ENCODE data around the gene FAM8A1. TPM values are rescaled to one million over a fixed set of nuclear protein-coding genes. Genes with fewer than 3 reads are reported as not detected.

The FAM8A1 gene
- total and polyA plus RNA-seq, 9 of the 15 experiments (the other 6 are each of a cell fraction or from before 2014, with no cell fraction given): 4.9 to 23.6 (median 14.2) TPM

DNA sequence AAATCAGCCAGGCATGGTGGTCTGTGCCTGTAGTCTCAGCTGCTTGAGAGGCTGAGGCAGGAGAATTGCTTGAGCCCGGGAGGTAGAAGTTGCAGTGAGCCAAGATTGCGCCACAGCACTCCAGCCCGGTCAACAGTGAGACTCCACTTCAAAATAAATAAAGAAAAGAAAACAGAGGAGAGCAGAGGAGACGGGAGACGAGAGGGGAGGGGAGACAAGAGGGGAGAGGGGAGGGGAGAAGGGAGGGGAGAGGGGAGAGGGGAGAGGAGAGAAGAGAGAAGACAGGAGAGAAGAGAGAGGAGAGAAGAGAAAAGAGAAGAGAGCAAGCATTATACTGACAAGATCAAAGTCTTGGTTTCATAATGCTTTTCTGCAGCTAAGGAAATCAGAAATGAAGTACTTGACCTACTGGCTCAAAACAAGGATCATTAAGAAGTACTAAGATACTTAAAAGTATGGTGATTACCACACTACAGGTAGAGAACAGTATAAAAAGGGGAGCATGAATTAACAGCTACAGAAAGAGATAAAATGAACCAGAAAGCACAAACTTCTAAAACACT, 30.5 kb downstream of the FAM8A1 start:
- POLR2A ChIA-PET: interaction anchor here (1.0 to 1.1 kb wide), 2 partner anchors 9 to 10 kb away, joined by 3 to 7 read pairs; no protein-coding TSS in a partner anchor
- H3K4me3 ChIP-seq: no peak overlapping the region
- BruUV-seq (replicated peaks): no TSS peak
- in situ Hi-C loops (cut with MboI): no loop called here
- no peaks in the 10 kb centered on the region for H3K9me1 ChIP-seq (ENCODE audit: control insufficient read depth, insufficient read depth, low read length)
- no peaks in the 10 kb centered on the region for H3K27me3 ChIP-seq (ENCODE audit: control insufficient read depth in 2 of 2, insufficient read depth in 2 of 2, low read length in 2 of 2)
- intact Hi-C loops (cut with micrococcal nuclease): no loop called here
- FAIRE-seq (no peak), DNase-seq (ENCODE audit: extremely low read depth in 1 of 4, low spot score in 3 of 4) (no peak), ATAC-seq (no peak)
- 0 out of 2 replicates have a peak, but pooled peaks cover 9% of the 10 kb centered on the region for H4K20me1 ChIP-seq (replicated peaks; ENCODE audit: control insufficient read depth, insufficient read depth, low read length)
- TF ChIP-seq CEBPB (tag; IDR thresholded peaks at IDR 0.05): peak; percentile 51
- TF ChIP-seq ZBTB33 (CRISPR knock-in tag; IDR thresholded peaks at IDR 0.05): no peak
- no peak for TF ChIP-seq ZNF76 (CRISPR knock-in tag; IDR thresholded peaks at IDR 0.05; ENCODE audit: borderline replicate concordance)
- H3K4me1 ChIP-seq (replicated peaks in 1 of 2; ENCODE audit: control insufficient read depth in 2 of 2, insufficient read depth in 2 of 2, low read length in 2 of 2): no peaks in the 10 kb centered on the region
- 75% methylated on average over 4 of the region's 5 CpGs for WGBS (ENCODE audit: insufficient coverage, low coverage, missing lambda C conversion rate)
- H3K36me3 ChIP-seq (ENCODE audit: control insufficient read depth, insufficient read depth, low read length): peaks cover 92% of the 10 kb centered on the region
- no peak overlapping the region for H3K9ac ChIP-seq (ENCODE audit: insufficient read depth in 1 of 2, low read depth in 2 of 2, low read length in 2 of 2)
- no peak overlapping the region for H2AFZ ChIP-seq (ENCODE audit: low read depth, low read length)
- H3K4me2 ChIP-seq (ENCODE audit: insufficient read depth, low read length): no peak overlapping the region
- CTCF ChIA-PET (ENCODE audit: low intra/inter-chr PET ratio): no interaction called here
- no peak overlapping the region for H3K27ac ChIP-seq (ENCODE audit: extremely low read depth, low read depth, low read length)
- H3K79me2 ChIP-seq (ENCODE audit: control insufficient read depth, insufficient read depth, low read length): peaks cover 87% of the 10 kb centered on the region
- H3K9me3 ChIP-seq (replicated peaks; ENCODE audit: control insufficient read depth, insufficient read depth, low read depth, low read length): no peaks in the 10 kb centered on the region

Data from K562 (cell line).